ENCODE results near the gene TRIM32. TPM values are rescaled to one million over a fixed set of nuclear protein-coding genes. Genes with fewer than 3 reads are reported as not detected.

The TRIM32 gene
- total RNA-seq, 1 donor from 2014 or later: 11.0 TPM

DNA sequence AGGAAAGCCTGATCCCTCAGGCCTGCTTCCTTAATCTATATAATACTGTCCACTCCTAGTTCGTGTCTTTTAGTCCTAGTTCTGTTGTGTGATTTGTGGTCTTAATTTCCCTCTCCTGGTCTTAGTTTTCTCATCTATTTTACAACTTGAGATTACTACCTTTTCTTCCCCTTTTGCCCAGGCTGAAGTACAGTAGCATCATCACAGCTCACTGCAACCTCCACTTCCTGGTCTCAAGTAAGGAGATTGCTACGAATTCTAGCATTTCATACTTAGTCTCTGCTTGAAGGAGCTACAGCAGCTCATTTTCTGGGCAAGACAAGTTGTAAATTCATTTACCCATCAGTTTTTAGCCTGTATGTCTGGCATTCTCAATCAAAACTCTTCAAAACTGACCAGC, 5.5 kb downstream of the TRIM32 start:
- Histone ChIP-seq H3K4me1 (ENCODE audit: control insufficient read depth in 3 of 3, insufficient read depth in 3 of 3, low read length in 3 of 3) (peaks cover 25 to 51% (median 45%) of the 10 kb centered on the region in 3 donors), H3K36me3 (ENCODE audit: control insufficient read depth in 3 of 3, insufficient read depth in 3 of 3, low read length in 3 of 3) (peaks cover 1 to 3% (median 2%) of the 10 kb centered on the region in 3 donors), H3K27ac (ENCODE audit: low read depth, low read length) (no peak overlapping the region), H3K9ac (ENCODE audit: low read depth in 1 of 3, low read length in 3 of 3) (peak overlapping the region in 1 of 3 donors; percentile 34), H3K27me3 (ENCODE audit: control insufficient read depth in 3 of 3, insufficient read depth in 3 of 3, low read length in 3 of 3) (no peaks in the 10 kb centered on the region), H3K4me3 (ENCODE audit: low read length in 3 of 3) (no peak overlapping the region), H3K9me3 (ENCODE audit: control insufficient read depth in 3 of 3, low read length in 3 of 3) (no peaks in the 10 kb centered on the region)

GRCh38 chr9:116693233-116693731, 6.2 kb downstream of the TRIM32 start:
- H3K9me3 ChIP-seq (ENCODE audit: control insufficient read depth in 3 of 3, low read length in 3 of 3): no peaks in the 10 kb centered on the region
- peaks cover 19 to 46% (median 41%) of the 10 kb centered on the region in 3 donors for H3K4me1 ChIP-seq (ENCODE audit: control insufficient read depth in 3 of 3, insufficient read depth in 3 of 3, low read length in 3 of 3)
- H3K27me3 ChIP-seq (ENCODE audit: control insufficient read depth in 3 of 3, insufficient read depth in 3 of 3, low read length in 3 of 3): no peaks in the 10 kb centered on the region
- H3K9ac ChIP-seq (ENCODE audit: low read depth in 1 of 3, low read length in 3 of 3): no peak overlapping the region
- H3K4me3 ChIP-seq (ENCODE audit: low read length in 3 of 3): no peak overlapping the region
- no peak overlapping the region for H3K27ac ChIP-seq (ENCODE audit: low read depth, low read length)
- peaks cover 7 to 9% (median 8%) of the 10 kb centered on the region in 3 donors for H3K36me3 ChIP-seq (ENCODE audit: control insufficient read depth in 3 of 3, insufficient read depth in 3 of 3, low read length in 3 of 3)

GRCh38 chr9:116694785-116695291, 7.7 kb downstream of the TRIM32 start:
- Histone ChIP-seq H3K9me3 (ENCODE audit: control insufficient read depth in 3 of 3, low read length in 3 of 3) (no peaks in the 10 kb centered on the region), H3K4me1 (ENCODE audit: control insufficient read depth in 3 of 3, insufficient read depth in 3 of 3, low read length in 3 of 3) (peaks cover 6 to 31% (median 29%) of the 10 kb centered on the region in 3 donors), H3K27ac (ENCODE audit: low read depth, low read length) (no peak overlapping the region), H3K4me3 (ENCODE audit: low read length in 3 of 3) (no peak overlapping the region), H3K9ac (ENCODE audit: low read depth in 1 of 3, low read length in 3 of 3) (no peak overlapping the region), H3K36me3 (ENCODE audit: control insufficient read depth in 3 of 3, insufficient read depth in 3 of 3, low read length in 3 of 3) (peaks cover 19 to 24% (median 23%) of the 10 kb centered on the region in 3 donors), H3K27me3 (ENCODE audit: control insufficient read depth in 3 of 3, insufficient read depth in 3 of 3, low read length in 3 of 3) (no peaks in the 10 kb centered on the region)

GRCh38 chr9:116695438-116695837, 8.3 kb downstream of the TRIM32 start:
- H3K9ac ChIP-seq (ENCODE audit: low read depth in 1 of 3, low read length in 3 of 3): no peak overlapping the region
- H3K9me3 ChIP-seq (ENCODE audit: control insufficient read depth in 3 of 3, low read length in 3 of 3): no peaks in the 10 kb centered on the region
- H3K36me3 ChIP-seq (ENCODE audit: control insufficient read depth in 3 of 3, insufficient read depth in 3 of 3, low read length in 3 of 3): peaks cover 19 to 29% (median 25%) of the 10 kb centered on the region in 3 donors
- H3K27me3 ChIP-seq (ENCODE audit: control insufficient read depth in 3 of 3, insufficient read depth in 3 of 3, low read length in 3 of 3): no peaks in the 10 kb centered on the region
- H3K4me3 ChIP-seq (ENCODE audit: low read length in 3 of 3): no peak overlapping the region
- peak overlapping the region; percentile 1 for H3K27ac ChIP-seq (ENCODE audit: low read depth, low read length)
- peaks cover 10 to 36% (median 31%) of the 10 kb centered on the region in 3 donors for H3K4me1 ChIP-seq (ENCODE audit: control insufficient read depth in 3 of 3, insufficient read depth in 3 of 3, low read length in 3 of 3)

DNA sequence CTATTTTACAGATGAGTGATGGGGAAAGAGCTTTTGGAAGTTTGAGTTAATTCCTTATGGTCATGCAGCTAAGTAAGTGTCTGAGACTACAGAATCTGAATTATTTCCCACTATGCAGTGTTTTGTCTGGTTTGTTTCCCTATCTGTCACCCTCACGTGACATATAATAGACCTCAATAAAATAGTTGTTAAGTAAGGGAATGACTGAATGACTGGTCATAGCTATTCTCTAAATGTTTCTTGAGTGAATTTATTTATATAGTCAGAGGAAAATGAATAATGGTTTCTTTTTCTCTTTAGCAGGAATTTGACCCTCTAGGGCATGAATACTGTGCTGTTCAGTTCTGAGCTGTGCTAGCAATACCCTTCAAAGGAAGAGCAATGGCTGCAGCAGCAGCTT, 10.3 kb downstream of the TRIM32 start:
- H3K27me3 ChIP-seq (ENCODE audit: control insufficient read depth in 3 of 3, insufficient read depth in 3 of 3, low read length in 3 of 3): no peaks in the 10 kb centered on the region
- H3K27ac ChIP-seq (ENCODE audit: low read depth, low read length): no peak overlapping the region
- H3K36me3 ChIP-seq (ENCODE audit: control insufficient read depth in 3 of 3, insufficient read depth in 3 of 3, low read length in 3 of 3): peaks cover 19 to 29% (median 25%) of the 10 kb centered on the region in 3 donors
- H3K4me3 ChIP-seq (ENCODE audit: low read length in 3 of 3): no peak overlapping the region
- H3K4me1 ChIP-seq (ENCODE audit: control insufficient read depth in 3 of 3, insufficient read depth in 3 of 3, low read length in 3 of 3): peaks cover 26 to 49% (median 43%) of the 10 kb centered on the region in 3 donors
- H3K9me3 ChIP-seq (ENCODE audit: control insufficient read depth in 3 of 3, low read length in 3 of 3): no peaks in the 10 kb centered on the region
- H3K9ac ChIP-seq (ENCODE audit: low read depth in 1 of 3, low read length in 3 of 3): no peak overlapping the region

- no peak overlapping the region for H3K27ac ChIP-seq (ENCODE audit: low read depth, low read length)
- H3K9me3 ChIP-seq (ENCODE audit: control insufficient read depth in 3 of 3, low read length in 3 of 3): no peaks in the 10 kb centered on the region
- peaks cover 19 to 29% (median 25%) of the 10 kb centered on the region in 3 donors for H3K36me3 ChIP-seq (ENCODE audit: control insufficient read depth in 3 of 3, insufficient read depth in 3 of 3, low read length in 3 of 3)
- H3K4me1 ChIP-seq (ENCODE audit: control insufficient read depth in 3 of 3, insufficient read depth in 3 of 3, low read length in 3 of 3): peaks cover 26 to 47% (median 38%) of the 10 kb centered on the region in 3 donors
- H3K4me3 ChIP-seq (ENCODE audit: low read length in 3 of 3): no peak overlapping the region
- H3K9ac ChIP-seq (ENCODE audit: low read depth in 1 of 3, low read length in 3 of 3): no peak overlapping the region
- H3K27me3 ChIP-seq (ENCODE audit: control insufficient read depth in 3 of 3, insufficient read depth in 3 of 3, low read length in 3 of 3): no peaks in the 10 kb centered on the region
Measured at GRCh38 chr9:116697887-116698286, 10.8 kb downstream of the TRIM32 start.

- Histone ChIP-seq H3K9ac (ENCODE audit: low read depth in 1 of 3, low read length in 3 of 3) (no peak overlapping the region), H3K4me3 (ENCODE audit: low read length in 3 of 3) (no peak overlapping the region), H3K36me3 (ENCODE audit: control insufficient read depth in 3 of 3, insufficient read depth in 3 of 3, low read length in 3 of 3) (peaks cover 19 to 29% (median 25%) of the 10 kb centered on the region in 3 donors), H3K27me3 (ENCODE audit: control insufficient read depth in 3 of 3, insufficient read depth in 3 of 3, low read length in 3 of 3) (no peaks in the 10 kb centered on the region), H3K4me1 (ENCODE audit: control insufficient read depth in 3 of 3, insufficient read depth in 3 of 3, low read length in 3 of 3) (peaks cover 23 to 34% (median 25%) of the 10 kb centered on the region in 3 donors), H3K9me3 (ENCODE audit: control insufficient read depth in 3 of 3, low read length in 3 of 3) (no peaks in the 10 kb centered on the region), H3K27ac (ENCODE audit: low read depth, low read length) (no peak overlapping the region)
Measured at GRCh38 chr9:116700279-116700678, 13.2 kb downstream of the TRIM32 start.

DNA sequence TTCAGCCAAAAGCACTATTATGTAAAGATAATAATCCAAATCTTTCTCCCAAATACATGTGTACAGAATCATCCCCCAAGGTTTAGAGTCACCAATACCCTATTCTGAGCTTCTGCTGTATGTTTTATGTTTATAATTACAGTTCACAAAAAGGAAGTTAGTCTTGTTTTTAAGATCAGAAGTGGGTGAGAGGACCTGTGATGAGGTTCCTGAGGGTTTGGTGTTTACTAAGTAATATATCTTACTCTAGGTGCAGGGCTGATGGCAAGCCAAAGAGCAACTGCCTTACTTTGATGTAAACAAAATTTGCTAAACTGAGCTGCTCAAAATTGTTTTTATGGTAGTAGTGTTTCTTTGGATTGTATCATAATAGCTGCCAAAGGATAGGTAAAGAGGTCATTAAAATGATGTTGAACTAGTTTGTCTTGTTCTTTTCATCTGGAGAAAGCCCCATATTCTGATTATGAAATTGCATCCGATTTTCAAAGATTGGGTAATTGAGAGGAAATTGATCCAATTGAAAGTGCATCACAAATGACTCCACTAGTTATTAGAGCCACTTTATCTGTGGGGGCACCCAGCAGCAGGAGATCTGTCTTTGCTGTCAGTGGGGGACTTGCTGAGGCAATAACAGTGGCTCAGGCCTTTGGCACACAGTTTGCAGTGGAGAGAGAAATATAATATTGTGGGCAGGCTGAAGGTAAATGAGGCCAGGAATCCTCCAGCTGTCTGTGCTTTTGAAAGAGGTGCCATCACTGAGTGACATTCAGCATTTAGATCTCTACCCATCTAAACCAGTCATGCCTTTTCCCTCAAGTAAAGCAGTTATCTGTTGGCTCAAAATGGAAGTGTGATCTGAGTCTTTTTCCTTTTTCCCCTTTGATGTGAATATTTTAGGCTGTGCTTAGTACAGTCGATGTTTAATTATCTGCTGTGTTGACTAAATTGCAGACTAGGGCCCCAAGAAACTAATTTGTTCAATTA, 14.1 kb downstream of the TRIM32 start:
- H3K4me3 ChIP-seq (ENCODE audit: low read length in 3 of 3): no peak overlapping the region
- H3K9me3 ChIP-seq (ENCODE audit: control insufficient read depth in 3 of 3, low read length in 3 of 3): no peaks in the 10 kb centered on the region
- peaks cover 23 to 27% (median 25%) of the 10 kb centered on the region in 3 donors for H3K4me1 ChIP-seq (ENCODE audit: control insufficient read depth in 3 of 3, insufficient read depth in 3 of 3, low read length in 3 of 3)
- no peak overlapping the region for H3K9ac ChIP-seq (ENCODE audit: low read depth in 1 of 3, low read length in 3 of 3)
- no peaks in the 10 kb centered on the region for H3K27me3 ChIP-seq (ENCODE audit: control insufficient read depth in 3 of 3, insufficient read depth in 3 of 3, low read length in 3 of 3)
- H3K27ac ChIP-seq (ENCODE audit: low read depth, low read length): peak overlapping the region; percentile 34
- peaks cover 19 to 29% (median 25%) of the 10 kb centered on the region in 3 donors for H3K36me3 ChIP-seq (ENCODE audit: control insufficient read depth in 3 of 3, insufficient read depth in 3 of 3, low read length in 3 of 3)

DNA sequence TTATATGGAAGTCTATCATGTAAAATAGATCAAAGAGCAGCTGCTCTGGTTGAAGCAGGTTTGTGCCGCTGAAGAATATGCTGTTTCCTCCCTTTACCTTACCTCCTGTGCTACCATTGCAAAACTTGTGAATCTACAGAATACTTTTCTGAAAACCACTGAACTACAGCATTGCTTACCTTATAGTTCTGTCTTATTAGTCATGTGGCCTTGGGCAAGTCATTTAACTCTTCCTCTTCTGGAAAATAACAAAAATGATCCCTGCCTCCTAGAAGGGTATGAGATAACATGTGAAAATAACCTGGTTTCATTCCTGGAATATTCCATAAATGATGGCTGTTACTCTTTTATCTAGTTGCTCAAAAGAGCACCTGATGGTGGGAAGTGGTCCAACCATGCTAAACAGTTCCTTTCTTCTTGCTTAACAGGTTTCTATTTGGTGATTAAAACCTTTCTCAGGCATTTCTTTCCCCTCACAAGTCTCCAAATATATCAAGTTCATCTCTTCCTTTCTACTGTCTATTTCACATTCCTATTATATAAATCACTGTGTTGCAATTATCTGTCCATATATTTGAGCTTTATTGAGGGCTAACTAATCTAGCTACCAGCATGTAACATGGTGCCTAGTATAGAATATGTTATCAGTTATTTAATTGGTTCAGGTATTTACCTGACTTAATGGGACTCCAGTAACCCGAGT, 15.0 kb downstream of the TRIM32 start:
- H3K36me3 ChIP-seq (ENCODE audit: control insufficient read depth in 3 of 3, insufficient read depth in 3 of 3, low read length in 3 of 3): peaks cover 19 to 29% (median 25%) of the 10 kb centered on the region in 3 donors
- H3K9me3 ChIP-seq (ENCODE audit: control insufficient read depth in 3 of 3, low read length in 3 of 3): no peaks in the 10 kb centered on the region
- H3K4me1 ChIP-seq (ENCODE audit: control insufficient read depth in 3 of 3, insufficient read depth in 3 of 3, low read length in 3 of 3): peaks cover 23 to 27% (median 25%) of the 10 kb centered on the region in 3 donors
- H3K9ac ChIP-seq (ENCODE audit: low read depth in 1 of 3, low read length in 3 of 3): no peak overlapping the region
- H3K4me3 ChIP-seq (ENCODE audit: low read length in 3 of 3): no peak overlapping the region
- H3K27ac ChIP-seq (ENCODE audit: low read depth, low read length): peak overlapping the region; percentile 34
- no peaks in the 10 kb centered on the region for H3K27me3 ChIP-seq (ENCODE audit: control insufficient read depth in 3 of 3, insufficient read depth in 3 of 3, low read length in 3 of 3)
